ENCODE results near the gene GJA3.
A peak's percentile ranks its signal among the peaks of the same experiment; 100 is the strongest.

GJA3 gene

DNA sequence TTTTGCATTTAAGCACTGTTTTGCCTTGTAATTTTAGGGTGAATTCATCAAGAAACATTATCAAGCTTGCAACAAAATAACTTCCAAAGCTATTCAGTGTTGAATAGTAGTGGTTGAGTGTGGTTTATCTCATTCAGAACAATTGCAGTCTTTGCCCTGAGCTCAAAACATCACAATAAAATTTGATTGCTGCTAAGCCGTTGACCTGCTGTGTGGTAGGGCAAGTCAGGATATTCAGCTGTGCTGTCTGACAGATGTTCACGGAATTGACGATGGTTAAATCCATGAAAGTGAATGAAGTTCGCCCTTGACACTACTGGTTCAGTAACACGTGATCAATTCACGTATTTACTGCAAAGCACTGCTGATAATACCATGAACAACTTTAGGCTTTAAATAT, 66.9 kb downstream of the GJA3 start:
- ChIA-PET POLR2A (no interaction called here), CTCF (interaction anchor here (0.9 to 2.8 kb wide), 8 partner anchors 9 to 74 kb away, joined by 3 to 13 read pairs (median 4); no protein-coding TSS in a partner anchor)
- no peak for DNase-seq
- Histone ChIP-seq H3K4me1 (ENCODE audit: control extremely low read depth in 1 of 4, control insufficient read depth in 4 of 4, insufficient read depth in 4 of 4, low read length in 3 of 4) (no peaks in the 10 kb centered on the region), H3K27me3 (replicated peaks in 2 of 5; ENCODE audit: control insufficient read depth in 4 of 5, insufficient read depth in 5 of 5, low read length in 4 of 5) (peaks cover 0 to 14% (median 2%) of the 10 kb centered on the region in 5 experiments), H3K36me3 (ENCODE audit: control insufficient read depth in 4 of 4, insufficient read depth in 4 of 4, low read length in 3 of 4) (no peaks in the 10 kb centered on the region), H3K27ac (ENCODE audit: insufficient read depth in 1 of 2, low read depth in 1 of 2, low read length in 2 of 2, poor library complexity in 1 of 2, severe bottlenecking in 2 of 2) (no peak overlapping the region), H3K4me3 (ENCODE audit: control insufficient read depth in 1 of 7, extremely low read depth in 1 of 7, insufficient read depth in 4 of 7, low read depth in 2 of 7, low read length in 6 of 7) (no peak overlapping the region), H3K9me3 (ENCODE audit: control extremely low read depth in 1 of 5, control insufficient read depth in 4 of 5, insufficient read depth in 2 of 5, low read depth in 1 of 5, low read length in 4 of 5) (no peaks in the 10 kb centered on the region)
- WGBS (ENCODE audit: insufficient coverage), result 79% methylated on average over 5 of the region's 6 CpGs

DNA sequence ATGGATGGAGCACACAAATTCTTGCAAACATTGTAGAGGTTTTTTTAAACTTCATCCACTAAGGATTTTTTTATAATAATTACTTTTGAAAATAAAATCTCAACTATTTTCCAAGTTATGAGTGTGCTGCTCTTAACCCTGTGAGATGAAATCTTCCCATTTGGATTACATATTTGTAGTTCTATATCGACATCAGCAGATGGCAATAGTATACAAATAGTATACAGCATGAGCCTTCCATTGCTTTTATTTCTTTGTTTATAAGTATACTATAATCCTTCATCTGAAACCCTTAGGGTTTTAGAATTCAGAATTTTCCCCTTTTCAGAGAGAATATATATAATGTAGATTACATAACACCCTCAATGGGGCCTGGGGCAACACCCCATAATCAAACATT, 70.5 kb downstream of the GJA3 start:
- POLR2A ChIA-PET, result no interaction called here
- H3K4me3 ChIP-seq (ENCODE audit: control insufficient read depth in 1 of 7, extremely low read depth in 1 of 7, insufficient read depth in 4 of 7, low read depth in 2 of 7, low read length in 6 of 7), result no peak overlapping the region
- H3K27me3 ChIP-seq (replicated peaks in 2 of 5; ENCODE audit: control insufficient read depth in 4 of 5, insufficient read depth in 5 of 5, low read length in 4 of 5), result peaks cover 0 to 3% (median 0%) of the 10 kb centered on the region in 5 experiments
- no peaks in the 10 kb centered on the region for H3K4me1 ChIP-seq (ENCODE audit: control extremely low read depth in 1 of 4, control insufficient read depth in 4 of 4, insufficient read depth in 4 of 4, low read length in 3 of 4)
- peaks cover 0 to 7% (median 3%) of the 10 kb centered on the region in 4 experiments for H3K36me3 ChIP-seq (ENCODE audit: control insufficient read depth in 4 of 4, insufficient read depth in 4 of 4, low read length in 3 of 4)
- peak; percentile 18 to 44 (median 42) for DNase-seq
- no peak overlapping the region for H3K27ac ChIP-seq (ENCODE audit: insufficient read depth in 1 of 2, low read depth in 1 of 2, low read length in 2 of 2, poor library complexity in 1 of 2, severe bottlenecking in 2 of 2)
- CTCF ChIA-PET, result interaction anchor here (0.9 to 2.6 kb wide), 19 partner anchors 10 to 83 kb away, joined by 3 to 12 read pairs (median 4); no protein-coding TSS in a partner anchor
- H3K9me3 ChIP-seq (ENCODE audit: control extremely low read depth in 1 of 5, control insufficient read depth in 4 of 5, insufficient read depth in 2 of 5, low read depth in 1 of 5, low read length in 4 of 5), result no peaks in the 10 kb centered on the region
- no CpG with 5 or more reads among the region's 1 CpG for WGBS (ENCODE audit: insufficient coverage)

Data from common myeloid progenitor, CD34-positive (primary cell).